ENCODE measurements around the gene SEMA6B. TPM values are rescaled to one million over a fixed set of nuclear protein-coding genes. Genes with fewer than 3 reads are reported as not detected.
A peak's percentile ranks its signal among the peaks of the same experiment; 100 is the strongest.
"Not testable (repeated sequence)": the region's sequence is repeated elsewhere in the genome, so short reads cannot be mapped to it uniquely, and the experiment has no call there.

SEMA6B gene
- total RNA-seq, 2 donors from 2014 or later: 2.6 to 2.8 TPM

GRCh38 chr19:4555657-4556561, 3.6 kb downstream of the SEMA6B start:
- intact Hi-C loops (cut with DNase I, micrococcal nuclease): no loop called here
- DNase-seq: peak in 1 of 2 donors; percentile 34

GRCh38 chr19:4554717-4555116, 4.8 kb downstream of the SEMA6B start:
- intact Hi-C loops (cut with DNase I, micrococcal nuclease): no loop called here
- DNase-seq: no peak

More at GRCh38 chr19:4555657-4556561, 3.6 kb downstream of the SEMA6B start:
- peak; percentile 70 for ATAC-seq

GRCh38 chr19:4553775-4554174, 5.7 kb downstream of the SEMA6B start:
- intact Hi-C loops (cut with DNase I, micrococcal nuclease): no loop called here
- DNase-seq (no peak), ATAC-seq (no peak)

More at GRCh38 chr19:4554717-4555116, 4.8 kb downstream of the SEMA6B start:
- no peak for ATAC-seq

GRCh38 chr19:4553092-4553695, 6.3 kb downstream of the SEMA6B start:
- no peak for ATAC-seq
- intact Hi-C loops (cut with DNase I, micrococcal nuclease): no loop called here
- DNase-seq: no peak

GRCh38 chr19:4552525-4552819, 7.0 kb downstream of the SEMA6B start:
- ATAC-seq (peak; percentile 46), DNase-seq (no peak)
- intact Hi-C loops (cut with DNase I, micrococcal nuclease): no loop called here

- ATAC-seq (no peak), DNase-seq (no peak)
- intact Hi-C loops (cut with DNase I, micrococcal nuclease): no loop called here
These were observed 8.9 kb downstream of the SEMA6B start for GRCh38 chr19:4550479-4551050.

- no peak for DNase-seq
- no peak for ATAC-seq
- intact Hi-C loops (cut with DNase I, micrococcal nuclease): no loop called here
These were observed 9.5 kb downstream of the SEMA6B start for GRCh38 chr19:4550018-4550417.

GRCh38 chr19:4548238-4548584, 11.3 kb downstream of the SEMA6B start:
- intact Hi-C loops (cut with DNase I, micrococcal nuclease): no loop called here
- peak; percentile 15 for ATAC-seq
- DNase-seq: no peak

- DNase-seq: no peak
- peak; percentile 59 for ATAC-seq
- intact Hi-C loops (cut with DNase I, micrococcal nuclease): no loop called here
These were observed 11.9 kb downstream of the SEMA6B start for GRCh38 chr19:4547303-4548237.

- intact Hi-C loops (cut with DNase I, micrococcal nuclease): no loop called here
- ATAC-seq: no peak
- DNase-seq: no peak
These were observed 15.4 kb downstream of the SEMA6B start for GRCh38 chr19:4543842-4544647.

- DNase-seq (no peak), ATAC-seq (no peak)
- intact Hi-C loops (cut with DNase I, micrococcal nuclease): no loop called here
These were observed 16.3 kb downstream of the SEMA6B start for GRCh38 chr19:4542896-4543841.

GRCh38 chr19:4541806-4542145, 17.7 kb downstream of the SEMA6B start:
- DNase-seq; ATAC-seq; intact Hi-C loops (cut with DNase I, micrococcal nuclease): not testable (repeated sequence)

- DNase-seq (no peak), ATAC-seq (no peak)
- intact Hi-C loops (cut with DNase I, micrococcal nuclease): no loop called here
These were observed 18.2 kb downstream of the SEMA6B start for GRCh38 chr19:4541114-4541805.

- intact Hi-C loops (cut with DNase I, micrococcal nuclease): no loop called here
- DNase-seq (peak; percentile 80 to 91), ATAC-seq (peak; percentile 94)
These were observed 19.5 kb downstream of the SEMA6B start, which contains the start of gene LRG1 for GRCh38 chr19:4539693-4540581. Gene LRG1, minus strand, starts transcription at chr19:4540036. Its CDS starts 23 bp downstream, at chr19:4540013.

- no peak for DNase-seq
- intact Hi-C loops (cut with DNase I, micrococcal nuclease): no loop called here
- ATAC-seq: no peak
These were observed 20.3 kb downstream of the SEMA6B start for GRCh38 chr19:4539169-4539692.

GRCh38 chr19:4538601-4538954, 20.9 kb downstream of the SEMA6B start:
- ATAC-seq: no peak
- intact Hi-C loops (cut with DNase I, micrococcal nuclease): no loop called here
- no peak for DNase-seq
